Trophoblast cell (in vitro differentiated cells and primary cell): ENCODE results near the gene TOR4A.

ENCODE experiments used
- DNase-seq, 2 donors: peaks; one replicate each; pipeline ENCODE4 v3.0.0-alpha.2; 2016
- H2AFZ ChIP-seq: 2 replicates; pipeline ENCODE4 v1.6.1; 2013; ENCODE audit warnings: low read length, moderate library complexity, mild to moderate bottlenecking; ENCODE audit not compliant: insufficient read depth, poor library complexity
- H2AK5ac ChIP-seq: 2 replicates; pipeline ENCODE4 v1.6.1; 2013; ENCODE audit warnings: mild to moderate bottlenecking, low read length
- H2BK120ac ChIP-seq: 2 replicates; pipeline ENCODE4 v1.6.1; 2013; ENCODE audit warnings: low read length, mild to moderate bottlenecking, moderate library complexity; ENCODE audit not compliant: insufficient read depth, poor library complexity
- H2BK12ac ChIP-seq: 2 replicates; pipeline ENCODE4 v1.6.1; 2013; ENCODE audit warnings: mild to moderate bottlenecking, low read length, moderate library complexity
- H2BK5ac ChIP-seq: 2 replicates; pipeline ENCODE4 v1.6.1; 2013; ENCODE audit warnings: low read length, low read depth, moderate library complexity, mild to moderate bottlenecking; ENCODE audit not compliant: poor library complexity
- H3K14ac ChIP-seq: 2 replicates; pipeline ENCODE4 v1.6.1; 2013; ENCODE audit warnings: mild to moderate bottlenecking, low read length
- H3K18ac ChIP-seq: 2 replicates; pipeline ENCODE4 v1.6.1; 2013; ENCODE audit warnings: mild to moderate bottlenecking, low read length
- H3K23ac ChIP-seq: 2 replicates; pipeline ENCODE4 v1.6.1; 2013; ENCODE audit warnings: low read length
- H3K27ac ChIP-seq: 2 replicates; pipeline ENCODE4 v1.5.1; 2013; ENCODE audit warnings: low read depth, mild to moderate bottlenecking, inconsistent platforms, low read length, moderate library complexity
- H3K27me3 ChIP-seq: 2 replicates; pipeline ENCODE4 v1.6.1; 2013; ENCODE audit warnings: inconsistent platforms, mild to moderate bottlenecking, low read length, moderate library complexity; ENCODE audit not compliant: insufficient read depth
- H3K36me3 ChIP-seq, 2 experiments: 1 replicate in 1 of 2; 2 replicates in 1 of 2; pipeline ENCODE4 v1.6.1; 2013; ENCODE audit warnings: low read length in 2 of 2, mild to moderate bottlenecking in 2 of 2, moderate library complexity in 1 of 2; ENCODE audit not compliant: insufficient read depth in 2 of 2, control insufficient read depth in 1 of 2
- H3K4ac ChIP-seq: 2 replicates; pipeline ENCODE4 v1.6.1; 2013; ENCODE audit warnings: low read depth, mild to moderate bottlenecking, low read length, moderate library complexity
- H3K4me1 ChIP-seq, 2 experiments: 1 replicate in 1 of 2; 2 replicates in 1 of 2; pipeline ENCODE4 v1.6.1; 2013; ENCODE audit warnings: low read length in 2 of 2, mild to moderate bottlenecking in 2 of 2, moderate library complexity in 1 of 2; ENCODE audit not compliant: insufficient read depth in 2 of 2, control insufficient read depth in 1 of 2
- H3K4me2 ChIP-seq: 2 replicates; pipeline ENCODE4 v1.6.1; 2013; ENCODE audit warnings: inconsistent platforms, mild to moderate bottlenecking, low read length, moderate library complexity
- H3K4me3 ChIP-seq: 2 replicates; pipeline ENCODE4 v1.5.1; 2013; ENCODE audit warnings: mild to moderate bottlenecking, low read depth, low read length, inconsistent platforms
- H3K79me1 ChIP-seq: one replicate; pipeline ENCODE4 v1.6.1; 2013; ENCODE audit warnings: low read length
- H3K79me2 ChIP-seq: 2 replicates; pipeline ENCODE4 v1.6.1; 2013; ENCODE audit warnings: low read length, mild to moderate bottlenecking; ENCODE audit not compliant: control insufficient read depth, insufficient read depth, poor library complexity
- H3K9ac ChIP-seq: 2 replicates; pipeline ENCODE4 v1.6.1; 2013; ENCODE audit warnings: mild to moderate bottlenecking, low read length
- H3K9me3 ChIP-seq: 2 replicates; pipeline ENCODE4 v1.6.1; 2013; ENCODE audit warnings: low read depth, mild to moderate bottlenecking, control low read depth, inconsistent platforms, low read length; ENCODE audit not compliant: insufficient read depth
- H4K12ac ChIP-seq: 2 replicates; pipeline ENCODE4 v1.6.1; 2013; ENCODE audit warnings: low read depth, mild to moderate bottlenecking, low read length, moderate library complexity
- H4K8ac ChIP-seq: 2 replicates; pipeline ENCODE4 v1.6.1; 2013; ENCODE audit warnings: low read depth, mild to moderate bottlenecking, low read length, moderate library complexity
- H4K91ac ChIP-seq: one replicate; pipeline ENCODE4 v1.6.1; 2013; ENCODE audit warnings: low read depth, mild to moderate bottlenecking, low read length, moderate library complexity
- WGBS: extraction: QIAGEN DNeasy Blood & Tissue Kit; methylation state at CpG from one replicate; pipeline ENCODE4 v1.1.7; 2013; ENCODE audit warnings: missing lambda C conversion rate; ENCODE audit not compliant: insufficient read length, insufficient coverage; ENCODE audit errors: extremely low coverage; 5-methylcytosine and 5-hydroxymethylcytosine counted together

The TOR4A gene

GRCh38 chr9:137319739-137320551, 42.4 kb downstream of the TOR4A start:
- H3K79me2 ChIP-seq: no peaks in the 10 kb centered on the region
- H2AK5ac ChIP-seq: no peak overlapping the region
- peak overlapping the region; percentile 8 for H4K8ac ChIP-seq
- H2BK5ac ChIP-seq: no peak overlapping the region
- H3K4me3 ChIP-seq: no peak overlapping the region
- H2BK12ac ChIP-seq: no peak overlapping the region
- H3K14ac ChIP-seq: no peak overlapping the region
- H3K9ac ChIP-seq: no peak overlapping the region
- peaks cover under 1 to 8% of the 10 kb centered on the region in 2 experiments for H3K4me1 ChIP-seq
- H3K23ac ChIP-seq: no peak overlapping the region
- no peaks in the 10 kb centered on the region for H3K36me3 ChIP-seq
- no peak overlapping the region for H3K4ac ChIP-seq
- no peak for DNase-seq
- no peaks in the 10 kb centered on the region for H3K27me3 ChIP-seq
- H4K91ac ChIP-seq: peak overlapping the region; percentile 39
- whole genome bisulfite sequencing: no CpG with 5 or more reads among the region's 22 CpGs
- no peaks in the 10 kb centered on the region for H3K9me3 ChIP-seq
- H4K12ac ChIP-seq: no peak overlapping the region
- H3K27ac ChIP-seq: no peak overlapping the region
- no peak overlapping the region for H3K4me2 ChIP-seq
- peaks cover 4% of the 10 kb centered on the region for H3K79me1 ChIP-seq
- no peak overlapping the region for H2AFZ ChIP-seq
- H2BK120ac ChIP-seq: no peak overlapping the region
- no peak overlapping the region for H3K18ac ChIP-seq

GRCh38 chr9:137320555-137321384, 43.2 kb downstream of the TOR4A start:
- no peak for DNase-seq
- Histone ChIP-seq H3K4ac (no peak overlapping the region), H3K18ac (no peak overlapping the region), H3K36me3 (no peaks in the 10 kb centered on the region), H3K9ac (no peak overlapping the region), H3K27ac (no peak overlapping the region), H4K12ac (no peak overlapping the region), H4K8ac (peak overlapping the region; percentile 8), H2BK12ac (no peak overlapping the region), H3K27me3 (no peaks in the 10 kb centered on the region), H4K91ac (peak overlapping the region; percentile 39), H3K14ac (no peak overlapping the region), H2BK5ac (no peak overlapping the region), H2BK120ac (no peak overlapping the region), H3K4me1 (peaks cover 0 to 8% of the 10 kb centered on the region in 2 experiments), H3K4me3 (no peak overlapping the region), H2AFZ (peak overlapping the region; percentile 66), H2AK5ac (no peak overlapping the region), H3K23ac (no peak overlapping the region), H3K79me1 (peaks cover 4% of the 10 kb centered on the region), H3K4me2 (no peak overlapping the region), H3K79me2 (no peaks in the 10 kb centered on the region), H3K9me3 (no peaks in the 10 kb centered on the region)
- no CpG with 5 or more reads among the region's 24 CpGs for WGBS

- Histone ChIP-seq H3K9ac (no peak overlapping the region), H3K18ac (no peak overlapping the region), H4K91ac (no peak overlapping the region), H2BK5ac (no peak overlapping the region), H2BK120ac (no peak overlapping the region), H3K23ac (no peak overlapping the region), H3K4me2 (no peak overlapping the region), H2AFZ (no peak overlapping the region), H3K79me2 (no peaks in the 10 kb centered on the region), H2BK12ac (no peak overlapping the region), H4K8ac (no peak overlapping the region), H3K27me3 (no peaks in the 10 kb centered on the region), H2AK5ac (no peak overlapping the region), H3K79me1 (no peaks in the 10 kb centered on the region), H3K9me3 (no peaks in the 10 kb centered on the region), H3K4ac (no peak overlapping the region), H3K36me3 (no peaks in the 10 kb centered on the region), H3K4me3 (no peak overlapping the region), H3K27ac (no peak overlapping the region), H3K14ac (no peak overlapping the region), H3K4me1 (peaks cover 0 to 3% of the 10 kb centered on the region in 2 experiments), H4K12ac (no peak overlapping the region)
- DNase-seq: no peak
- no CpG with 5 or more reads among the region's 22 CpGs for WGBS
These were observed 44.3 kb downstream of the TOR4A start for GRCh38 chr9:137321726-137322361.

- no CpG with 5 or more reads among the region's 37 CpGs for WGBS
- H3K79me1 ChIP-seq: no peaks in the 10 kb centered on the region
- H3K4me3 ChIP-seq: no peak overlapping the region
These were observed 46.2 kb downstream of the TOR4A start for GRCh38 chr9:137323531-137324331.

More at GRCh38 chr9:137323531-137324331, 46.2 kb downstream of the TOR4A start:
- H3K4me2 ChIP-seq: no peak overlapping the region
- no peak overlapping the region for H2BK12ac ChIP-seq
- no peak overlapping the region for H3K9ac ChIP-seq
- H4K12ac ChIP-seq: no peak overlapping the region
- no peak overlapping the region for H3K27ac ChIP-seq
- H3K27me3 ChIP-seq: no peaks in the 10 kb centered on the region
- H3K4me1 ChIP-seq: peaks cover 0 to 3% of the 10 kb centered on the region in 2 experiments
- no peak overlapping the region for H3K4ac ChIP-seq
- no peaks in the 10 kb centered on the region for H3K9me3 ChIP-seq
- no peaks in the 10 kb centered on the region for H3K79me2 ChIP-seq
- DNase-seq: no peak
- H2BK120ac ChIP-seq: no peak overlapping the region
- H2BK5ac ChIP-seq: no peak overlapping the region
- no peaks in the 10 kb centered on the region for H3K36me3 ChIP-seq
- H3K18ac ChIP-seq: no peak overlapping the region
- H2AFZ ChIP-seq: no peak overlapping the region
- no peak overlapping the region for H4K8ac ChIP-seq
- no peak overlapping the region for H3K14ac ChIP-seq
- H4K91ac ChIP-seq: no peak overlapping the region
- no peak overlapping the region for H2AK5ac ChIP-seq
- no peak overlapping the region for H3K23ac ChIP-seq
